NCI-H82 treated with DMSO at 0.1 percent for 48 hours (cell line): Measurements from ENCODE around the gene ARNT2.

ENCODE experiments used
- DNase-seq: peaks from one replicate; lab custom pipeline; 2025; ENCODE audit not compliant: unreplicated experiment; lab: John Stamatoyannopoulos, UW

ARNT2 gene

DNA sequence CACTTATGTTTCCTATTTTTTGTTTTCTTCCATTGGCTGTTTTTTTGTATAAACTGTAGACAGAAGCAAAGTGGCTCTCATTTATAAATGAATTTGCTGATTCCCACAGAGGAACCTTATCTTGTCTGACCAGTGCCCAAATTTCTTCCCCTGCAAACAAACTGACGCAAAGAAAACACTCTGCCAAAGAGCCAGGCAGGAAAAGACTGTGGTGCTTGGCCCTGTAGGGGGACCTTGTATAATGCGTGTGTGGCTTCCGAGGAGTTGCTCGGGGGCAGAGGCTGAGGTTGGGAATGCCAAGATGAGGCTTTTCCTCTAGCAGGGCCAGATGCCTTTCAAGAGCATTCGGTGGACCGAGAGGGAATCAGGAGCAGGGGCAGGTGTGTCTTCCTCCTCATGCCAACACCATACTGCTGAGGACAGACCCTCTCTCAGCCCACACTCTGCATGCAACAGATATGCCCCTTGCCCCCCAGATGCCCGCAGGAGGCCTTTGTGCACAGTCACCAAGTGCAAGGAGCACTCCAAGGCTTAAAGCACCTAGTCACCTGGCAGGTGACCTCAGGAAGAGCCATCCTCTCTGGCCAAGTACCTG, 186.7 kb downstream of the ARNT2 start:
- DNase-seq, result no peak

DNA sequence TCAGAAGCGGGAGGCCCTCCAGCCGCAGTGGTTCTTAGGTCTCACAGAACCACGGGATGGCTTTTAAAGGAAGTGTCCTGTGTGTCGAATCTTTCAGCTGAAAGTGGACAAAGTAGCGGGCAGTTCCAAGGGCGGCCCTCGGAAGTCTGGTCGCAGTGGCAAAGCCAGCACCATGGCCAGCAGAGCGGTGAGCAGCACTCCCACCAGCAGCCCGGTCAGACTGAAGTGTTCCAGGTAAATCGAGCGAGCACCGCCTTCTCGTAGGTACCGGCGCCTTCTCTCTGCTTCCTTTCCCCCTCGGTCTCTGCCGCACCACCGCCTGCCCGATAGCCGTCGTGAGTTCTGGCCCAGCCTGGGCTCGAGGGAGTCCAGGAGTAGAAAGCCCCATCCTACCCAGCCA, 187.3 kb downstream of the ARNT2 start:
- no peak for DNase-seq

DNA sequence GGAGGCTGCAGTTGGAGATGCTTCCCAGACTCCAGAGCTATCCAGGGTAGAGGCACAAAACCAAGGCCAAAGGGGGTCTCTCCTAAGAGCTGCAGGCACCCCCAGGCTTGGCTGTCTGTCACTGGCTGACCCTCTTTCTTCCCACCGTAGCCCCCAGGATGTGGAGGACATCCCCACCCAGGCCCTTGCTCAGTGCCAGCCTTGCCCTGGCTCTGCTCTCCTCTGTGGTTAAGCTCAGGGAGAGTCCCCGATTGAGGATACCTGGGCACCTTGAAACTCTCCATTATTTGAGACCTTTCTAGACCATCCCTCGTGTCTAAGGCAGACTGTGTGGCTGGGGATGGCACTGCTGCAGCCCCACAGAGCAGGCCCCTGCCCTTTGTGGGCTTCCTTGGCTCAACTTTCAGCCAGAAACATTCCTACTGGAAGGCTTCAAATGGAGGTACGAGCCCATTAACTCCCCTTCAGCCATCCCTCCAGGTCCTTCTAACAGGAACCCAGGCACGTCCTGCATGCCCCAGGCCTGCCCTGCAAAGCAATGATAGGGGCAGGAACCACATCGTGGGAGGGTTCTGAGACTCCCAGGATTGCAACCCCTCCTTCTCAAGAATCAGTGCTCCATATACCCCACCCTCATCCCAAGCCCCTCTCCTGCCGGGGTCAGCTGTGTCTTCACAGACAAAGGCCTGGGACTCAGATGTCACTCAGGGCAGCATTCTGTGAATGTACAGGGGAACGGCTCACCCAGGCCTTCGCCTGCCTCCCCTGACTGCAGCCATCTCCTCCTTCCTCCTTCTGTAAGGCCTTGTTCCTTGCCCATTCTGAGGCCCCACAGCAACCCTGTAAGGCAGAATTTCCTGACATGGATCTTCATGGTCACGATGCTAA, 188.0 kb downstream of the ARNT2 start:
- DNase-seq, result no peak

- no peak for DNase-seq
Measured at GRCh38 chr15:80593486-80594030, 189.4 kb downstream of the ARNT2 start.

- DNase-seq, result no peak
Measured at GRCh38 chr15:80594091-80594889, 190.1 kb downstream of the ARNT2 start.

DNA sequence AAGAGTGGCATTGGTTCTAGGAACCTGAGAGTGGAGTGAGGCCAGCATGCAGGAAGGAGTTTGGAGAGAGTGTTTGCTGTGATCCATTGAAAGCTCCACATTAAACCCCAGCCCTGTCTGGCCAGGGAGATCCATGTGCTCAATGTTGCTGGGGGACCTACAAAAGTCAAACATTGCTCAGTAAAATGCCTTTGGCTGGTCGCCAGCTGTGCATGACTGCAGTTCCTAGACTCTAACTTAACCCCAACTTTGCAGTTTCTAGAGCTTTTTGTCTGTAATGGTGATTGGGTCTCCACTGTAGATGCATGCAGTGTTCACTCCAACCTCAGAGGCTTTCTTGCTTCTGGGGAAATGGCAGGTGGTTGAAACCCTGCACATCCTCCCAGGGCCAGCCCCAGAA, 191.2 kb downstream of the ARNT2 start:
- no peak for DNase-seq

- no peak for DNase-seq
Measured at GRCh38 chr15:80596521-80596976, 192.4 kb downstream of the ARNT2 start.

GRCh38 chr15:80597076-80597475, 192.9 kb downstream of the ARNT2 start:
- no peak for DNase-seq

- DNase-seq, result no peak
Measured at GRCh38 chr15:80599359-80599758, 195.2 kb downstream of the ARNT2 start.

GRCh38 chr15:80600626-80601025, 196.4 kb downstream of the ARNT2 start:
- DNase-seq, result no peak

- no peak for DNase-seq
Measured at GRCh38 chr15:80601256-80601655, 197.1 kb downstream of the ARNT2 start.

GRCh38 chr15:80604583-80605575, 200.7 kb downstream of the ARNT2 start:
- DNase-seq, result no peak

DNA sequence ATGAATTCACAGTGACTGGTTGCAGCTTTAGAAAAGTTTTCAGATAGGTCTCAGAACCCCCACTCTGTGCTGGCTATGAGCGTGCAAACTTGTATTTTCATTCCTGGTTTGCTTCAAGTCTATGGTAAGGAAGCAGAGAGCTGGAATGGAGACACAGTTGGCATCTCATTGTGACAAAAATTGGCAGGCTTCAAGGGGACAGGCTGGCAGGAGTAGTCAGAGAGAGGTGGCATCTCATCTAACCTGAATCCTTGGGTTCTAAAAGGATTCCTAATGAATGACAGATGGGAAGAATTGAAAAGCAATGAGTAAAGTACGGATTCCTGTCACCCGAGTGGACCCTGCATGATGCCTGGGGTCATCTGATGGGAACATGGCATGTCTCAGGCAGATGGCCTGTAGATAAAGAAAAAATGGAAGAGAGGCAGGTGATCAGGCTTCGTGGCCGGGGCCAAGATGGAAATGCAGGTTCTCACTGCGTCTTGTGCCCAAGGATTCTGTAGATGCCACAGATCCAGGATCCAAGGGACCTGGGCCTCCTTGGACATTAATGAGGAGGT, 201.5 kb downstream of the ARNT2 start:
- DNase-seq, result no peak

DNA sequence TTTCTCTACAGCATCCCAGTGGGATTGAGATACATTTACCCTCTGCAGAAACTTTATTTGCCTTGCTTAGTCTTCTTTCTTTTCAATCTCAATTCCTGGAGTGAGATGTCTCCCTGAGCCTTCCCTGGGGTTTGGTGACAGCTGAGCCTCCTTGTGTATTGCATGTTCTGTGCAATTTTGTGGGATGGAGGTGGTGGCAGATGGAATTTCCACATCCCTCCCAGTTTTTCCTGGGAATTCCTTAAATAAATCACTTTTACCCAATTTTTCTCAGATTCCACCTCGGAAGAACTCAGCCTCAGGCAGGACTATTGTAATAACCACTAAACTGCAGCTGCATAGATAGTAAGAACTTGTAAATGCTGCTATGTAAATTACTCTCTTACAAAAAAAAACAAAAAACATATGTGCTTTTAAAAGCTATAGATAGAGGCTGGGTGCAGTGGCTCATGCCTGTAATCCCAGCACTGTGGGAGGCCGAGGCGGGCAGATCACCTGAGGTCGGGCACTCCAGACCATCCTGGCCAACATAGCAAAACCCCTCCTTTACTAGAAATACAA, 202.4 kb downstream of the ARNT2 start:
- no peak for DNase-seq

GRCh38 chr15:80607287-80607980, 203.3 kb downstream of the ARNT2 start:
- no peak for DNase-seq

DNA sequence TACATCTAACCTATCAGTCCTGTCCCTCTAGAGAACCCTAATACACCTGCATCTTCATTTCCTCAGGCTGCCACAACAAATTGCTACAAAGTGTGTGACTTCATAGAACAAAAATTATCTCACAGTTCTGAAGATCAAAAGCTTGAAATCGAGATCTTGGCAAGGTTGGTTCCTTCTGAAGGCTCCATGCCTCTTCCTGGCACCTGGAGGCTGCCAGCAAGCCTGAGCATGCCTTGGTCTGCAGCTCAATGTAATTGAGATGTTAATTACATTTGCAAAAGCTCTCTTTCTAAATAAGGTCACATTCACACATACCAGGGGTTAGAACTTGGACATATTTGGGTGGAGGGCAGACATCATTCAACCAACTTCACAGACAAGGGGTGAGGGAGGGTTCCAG, 204.5 kb downstream of the ARNT2 start:
- no peak for DNase-seq

DNA sequence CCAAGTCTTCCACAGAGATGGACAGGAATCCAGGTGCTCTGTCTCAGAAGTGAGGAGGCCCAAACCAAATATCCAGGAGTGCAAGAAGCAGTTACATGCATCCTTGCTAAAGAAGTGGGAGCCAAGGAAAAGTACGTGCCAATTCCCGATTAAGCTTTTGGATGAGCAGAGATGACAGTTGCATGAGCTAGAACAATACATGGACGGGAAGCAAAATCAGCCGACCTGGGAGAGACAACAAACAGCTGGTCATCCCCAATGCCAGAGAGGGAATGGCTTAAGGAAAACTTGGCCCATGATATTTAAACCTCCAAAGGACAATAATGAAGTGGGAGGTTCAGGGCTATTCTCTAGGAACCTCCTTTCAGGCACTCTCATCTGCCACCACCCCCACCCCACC, 204.9 kb downstream of the ARNT2 start:
- no peak for DNase-seq

- no peak for DNase-seq
Measured at GRCh38 chr15:80609512-80609946, 205.3 kb downstream of the ARNT2 start.

- DNase-seq, result no peak
Measured at GRCh38 chr15:80611543-80612080, 207.4 kb downstream of the ARNT2 start.
